Stimulated activated CD8-positive, alpha-beta memory T cell treated with anti-CD3 and anti-CD28 coated beads, Interleukin-15, amount 100 ng/mL, for 48 hours (primary cell): ENCODE results near the gene KXD1.
"Not testable (repeated sequence)": the region's sequence is repeated elsewhere in the genome, so short reads cannot be mapped to it uniquely, and the experiment has no call there.

ENCODE experiments used
- DNase-seq, 2 donors: peaks; one replicate each; pipeline ENCODE4 v3.0.0-alpha.2; 2020; ENCODE audit warnings: low read depth in 2 of 2

KXD1 gene

GRCh38 chr19:18557411-18558201 lies at the start of gene KXD1:
KXD1 (plus strand) TSS chr19:18557870; CDS start chr19:18562057, 4,187 bp downstream.
- peak; percentile 97 to 98 for DNase-seq

- no peak for DNase-seq
Observed at GRCh38 chr19:18508585-18508984, 49.1 kb upstream of the KXD1 start.

- DNase-seq = no peak
Observed at GRCh38 chr19:18510216-18510615, 47.5 kb upstream of the KXD1 start.

GRCh38 chr19:18513868-18514267 lies 43.8 kb upstream of the KXD1 start:
- no peak for DNase-seq

GRCh38 chr19:18514800-18515682 lies 42.6 kb upstream of the KXD1 start:
- peak in 1 of 2 donors; percentile 8 for DNase-seq

- no peak for DNase-seq
Observed at GRCh38 chr19:18515959-18516358, 41.7 kb upstream of the KXD1 start.

GRCh38 chr19:18517606-18518005 lies 40.1 kb upstream of the KXD1 start:
- no peak for DNase-seq

GRCh38 chr19:18518639-18519038 lies 39.0 kb upstream of the KXD1 start:
- DNase-seq = no peak

- peak in 1 of 2 donors; percentile 46 for DNase-seq
Observed at GRCh38 chr19:18519962-18520847, 37.5 kb upstream of the KXD1 start.

- no peak for DNase-seq
Observed at GRCh38 chr19:18520848-18521691, 36.6 kb upstream of the KXD1 start.

- no peak for DNase-seq
Observed at GRCh38 chr19:18521692-18522123, 36.0 kb upstream of the KXD1 start, which contains the start of gene ELL. ELL (minus strand) TSS chr19:18522070; CDS start chr19:18522055, 15 bp downstream.

- DNase-seq = peak; percentile 100
Observed at GRCh38 chr19:18522124-18522861, 35.4 kb upstream of the KXD1 start.

- not testable (repeated sequence) for DNase-seq
Observed at GRCh38 chr19:18522862-18523440, 34.7 kb upstream of the KXD1 start.

GRCh38 chr19:18523841-18524240 lies 33.8 kb upstream of the KXD1 start:
- DNase-seq = no peak

- no peak for DNase-seq
Observed at GRCh38 chr19:18526316-18526715, 31.4 kb upstream of the KXD1 start.

GRCh38 chr19:18529782-18530181 lies 27.9 kb upstream of the KXD1 start:
- no peak for DNase-seq

GRCh38 chr19:18531485-18531884 lies 26.2 kb upstream of the KXD1 start:
- DNase-seq = no peak

GRCh38 chr19:18532168-18532890 lies 25.3 kb upstream of the KXD1 start:
- no peak for DNase-seq

- no peak for DNase-seq
Observed at GRCh38 chr19:18533058-18533457, 24.6 kb upstream of the KXD1 start.
